ENCODE data around the gene SEMA5A. TPM values are rescaled to one million over a fixed set of nuclear protein-coding genes. Genes with fewer than 3 reads are reported as not detected.
A peak's percentile ranks its signal among the peaks of the same experiment; 100 is the strongest.

SEMA5A gene
- total RNA-seq, 3 donors from 2014 or later, result 20.3 to 43.8 (median 33.6) TPM

DNA sequence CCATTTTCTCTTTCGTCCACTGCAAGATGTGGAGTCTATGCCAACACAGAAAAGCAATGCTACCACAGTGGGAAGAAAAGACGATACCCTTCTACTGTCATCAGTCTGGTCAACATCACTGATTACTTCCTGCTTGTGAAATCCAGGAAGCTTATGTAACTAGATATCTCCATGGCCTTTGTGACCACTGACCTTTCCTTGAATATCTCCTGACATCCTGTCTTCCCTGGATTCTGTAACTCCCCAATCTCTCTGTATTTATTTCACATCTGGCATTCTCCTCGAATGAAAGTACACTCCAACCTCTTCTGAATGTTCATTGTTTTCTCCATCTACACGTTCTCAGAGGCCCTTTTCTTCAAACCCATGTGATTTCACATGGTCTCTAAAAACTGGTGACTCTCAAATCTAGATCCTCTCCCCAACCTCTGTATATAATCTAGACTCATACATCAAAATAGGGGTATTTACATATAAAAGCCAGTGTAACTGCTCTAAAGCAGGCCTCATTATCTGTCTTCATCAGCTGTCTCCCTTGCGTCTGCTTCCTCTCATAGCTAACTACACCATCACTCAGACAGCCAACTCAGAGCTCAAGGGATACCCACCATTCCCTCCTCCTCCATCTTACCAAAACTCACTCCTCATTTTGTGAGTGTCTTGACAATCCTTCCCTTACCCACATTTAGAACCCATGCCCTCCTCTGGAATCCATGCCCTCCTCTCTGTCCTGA is 156.8 kb downstream of the SEMA5A start:
- no peak for DNase-seq
- Histone ChIP-seq H3K36me3 (ENCODE audit: low read depth) (no peaks in the 10 kb centered on the region), H3K4me1 (ENCODE audit: low read depth) (no peaks in the 10 kb centered on the region), H3K4me3 (no peak overlapping the region), H3K9me3 (no peaks in the 10 kb centered on the region)
- intact Hi-C loops (cut with DNase I, micrococcal nuclease), result no loop called here
- TF ChIP-seq, protein P1, sequence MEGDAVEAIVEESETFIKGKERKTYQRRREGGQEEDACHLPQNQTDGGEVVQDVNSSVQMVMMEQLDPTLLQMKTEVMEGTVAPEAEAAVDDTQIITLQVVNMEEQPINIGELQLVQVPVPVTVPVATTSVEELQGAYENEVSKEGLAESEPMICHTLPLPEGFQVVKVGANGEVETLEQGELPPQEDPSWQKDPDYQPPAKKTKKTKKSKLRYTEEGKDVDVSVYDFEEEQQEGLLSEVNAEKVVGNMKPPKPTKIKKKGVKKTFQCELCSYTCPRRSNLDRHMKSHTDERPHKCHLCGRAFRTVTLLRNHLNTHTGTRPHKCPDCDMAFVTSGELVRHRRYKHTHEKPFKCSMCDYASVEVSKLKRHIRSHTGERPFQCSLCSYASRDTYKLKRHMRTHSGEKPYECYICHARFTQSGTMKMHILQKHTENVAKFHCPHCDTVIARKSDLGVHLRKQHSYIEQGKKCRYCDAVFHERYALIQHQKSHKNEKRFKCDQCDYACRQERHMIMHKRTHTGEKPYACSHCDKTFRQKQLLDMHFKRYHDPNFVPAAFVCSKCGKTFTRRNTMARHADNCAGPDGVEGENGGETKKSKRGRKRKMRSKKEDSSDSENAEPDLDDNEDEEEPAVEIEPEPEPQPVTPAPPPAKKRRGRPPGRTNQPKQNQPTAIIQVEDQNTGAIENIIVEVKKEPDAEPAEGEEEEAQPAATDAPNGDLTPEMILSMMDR (IDR thresholded peaks at IDR 0.05), result no peak
- peak; percentile 14 for ATAC-seq

DNA sequence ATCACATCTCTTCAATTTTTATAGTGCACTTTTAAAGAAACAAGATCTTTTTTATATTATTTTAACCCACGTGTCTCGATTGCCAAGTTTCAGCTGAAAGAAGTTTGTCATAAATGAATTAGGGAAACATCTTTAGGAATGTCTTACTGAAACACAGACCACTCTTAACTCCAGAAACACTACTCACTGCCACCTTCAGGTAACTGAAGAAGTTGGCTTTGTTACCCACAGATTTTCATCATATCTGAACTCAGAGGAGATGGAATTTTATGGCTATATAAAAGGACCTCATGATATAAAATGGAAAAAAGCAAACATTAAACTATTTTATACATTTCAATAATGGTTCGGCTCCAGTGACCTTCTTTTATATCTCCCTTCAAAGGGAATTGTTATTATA is 158.0 kb downstream of the SEMA5A start:
- ATAC-seq, result no peak
- H3K36me3 ChIP-seq (ENCODE audit: low read depth), result no peaks in the 10 kb centered on the region
- H3K4me3 ChIP-seq, result no peak overlapping the region
- intact Hi-C loops (cut with DNase I, micrococcal nuclease), result no loop called here
- no peak for DNase-seq
- no peaks in the 10 kb centered on the region for H3K4me1 ChIP-seq (ENCODE audit: low read depth)
- TF ChIP-seq, protein P1 (IDR thresholded peaks at IDR 0.05), result no peak
- no peaks in the 10 kb centered on the region for H3K9me3 ChIP-seq

DNA sequence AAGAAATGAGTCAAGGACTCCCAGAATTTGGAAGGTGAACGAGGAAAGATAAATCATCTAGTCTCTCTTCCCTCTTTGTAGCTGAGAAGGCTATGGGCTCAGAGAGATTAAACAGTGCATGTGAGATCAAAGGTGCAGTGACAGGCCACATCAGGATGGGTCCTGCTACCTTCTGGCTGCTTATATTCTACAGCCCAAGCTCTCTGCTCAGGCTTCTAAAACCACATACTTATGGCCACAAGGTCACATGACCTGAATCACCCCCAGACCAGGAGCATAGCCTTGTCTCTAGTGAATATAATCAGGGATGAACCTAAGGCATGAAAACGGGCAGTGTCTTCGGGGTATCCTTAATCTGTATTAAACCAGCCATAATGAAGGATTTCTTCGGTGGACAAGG is 158.9 kb downstream of the SEMA5A start:
- intact Hi-C loops (cut with DNase I, micrococcal nuclease), result no loop called here
- Histone ChIP-seq H3K4me1 (ENCODE audit: low read depth) (no peaks in the 10 kb centered on the region), H3K4me3 (no peak overlapping the region), H3K36me3 (ENCODE audit: low read depth) (no peaks in the 10 kb centered on the region), H3K9me3 (no peaks in the 10 kb centered on the region)
- TF ChIP-seq, protein P1 (IDR thresholded peaks at IDR 0.05), result no peak
- DNase-seq (no peak), ATAC-seq (no peak)

DNA sequence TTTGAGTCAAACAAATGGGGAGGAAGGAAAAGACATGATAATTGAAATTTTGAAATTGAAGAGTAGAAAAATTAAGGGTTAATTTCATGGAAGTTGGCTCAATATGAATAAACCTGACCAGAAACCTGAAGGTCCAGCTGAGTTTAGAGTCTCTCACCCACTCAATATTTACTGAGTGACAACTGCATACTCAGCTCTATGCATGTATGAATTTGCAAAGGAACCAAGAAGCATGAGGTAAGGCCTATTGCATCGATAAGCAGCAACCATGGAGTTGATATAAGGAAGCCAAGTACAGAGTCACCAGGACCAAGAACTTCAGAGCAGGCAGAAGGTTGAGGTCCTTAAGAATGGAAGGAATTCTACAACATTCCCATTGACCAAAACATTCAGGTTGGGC is 163.4 kb downstream of the SEMA5A start:
- intact Hi-C loops (cut with DNase I, micrococcal nuclease), result no loop called here
- H3K9me3 ChIP-seq, result no peaks in the 10 kb centered on the region
- ATAC-seq (no peak), DNase-seq (no peak)
- no peaks in the 10 kb centered on the region for H3K4me1 ChIP-seq (ENCODE audit: low read depth)
- H3K4me3 ChIP-seq, result no peak overlapping the region
- TF ChIP-seq, protein P1 (IDR thresholded peaks at IDR 0.05), result no peak
- H3K36me3 ChIP-seq (ENCODE audit: low read depth), result no peaks in the 10 kb centered on the region

DNA sequence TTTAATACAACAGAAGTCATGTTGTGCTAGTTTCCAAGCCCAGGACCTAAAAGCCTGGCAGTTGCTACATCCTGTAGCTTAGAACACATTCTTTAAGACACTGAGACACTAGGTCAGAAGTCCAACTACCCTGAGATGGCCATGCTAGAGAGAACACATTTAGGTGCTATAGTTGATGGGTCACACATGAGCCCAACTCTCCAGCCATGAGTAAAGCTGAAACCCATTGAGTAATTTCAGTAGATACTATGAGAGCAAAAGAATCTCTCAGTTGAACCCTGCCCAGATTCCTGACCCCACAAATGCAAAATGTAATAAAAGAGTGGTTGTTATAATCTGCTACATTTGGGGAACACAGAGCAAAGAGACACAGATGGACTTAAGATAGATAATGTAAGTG is 164.4 kb downstream of the SEMA5A start:
- Histone ChIP-seq H3K36me3 (ENCODE audit: low read depth) (no peaks in the 10 kb centered on the region), H3K4me3 (no peak overlapping the region), H3K4me1 (ENCODE audit: low read depth) (no peaks in the 10 kb centered on the region), H3K9me3 (no peaks in the 10 kb centered on the region)
- ATAC-seq, result no peak
- TF ChIP-seq, protein P1 (IDR thresholded peaks at IDR 0.05), result no peak
- intact Hi-C loops (cut with DNase I, micrococcal nuclease), result no loop called here
- DNase-seq, result no peak
